ENCODE data around the gene FOXA1.

DNA sequence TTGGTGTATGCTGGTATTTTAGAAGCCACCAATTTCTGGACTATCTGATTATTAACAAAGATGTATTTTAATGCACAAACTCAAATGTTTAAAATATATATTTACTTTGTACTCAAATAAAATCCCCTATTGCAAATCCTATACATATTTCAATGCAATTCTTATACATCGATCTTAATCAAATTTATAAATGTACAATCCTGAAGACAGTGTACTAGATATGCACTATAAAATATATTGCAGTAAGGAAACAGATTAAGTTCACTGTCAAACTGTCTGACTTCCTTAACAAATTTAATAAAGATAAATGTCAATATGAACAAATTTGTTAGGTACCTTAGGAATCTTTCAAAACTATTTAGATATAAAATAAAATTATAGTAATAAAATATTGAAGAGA, 43.9 kb downstream of the FOXA1 start:
- TF ChIP-seq POLR2AphosphoS5 (IDR thresholded peaks at IDR 0.05; ENCODE audit: low read depth, low read length) (no peak), TAF1 (IDR thresholded peaks at IDR 0.05; ENCODE audit: borderline replicate concordance, insufficient read depth, low read length) (no peak)
